ENCODE data around the gene CDON. TPM values are rescaled to one million over a fixed set of nuclear protein-coding genes. Genes with fewer than 3 reads are reported as not detected.
"Not testable (repeated sequence)": the region's sequence is repeated elsewhere in the genome, so short reads cannot be mapped to it uniquely, and the experiment has no call there.

Gene CDON
- total RNA-seq, 1 experiment from 2014 or later, result 10.1 TPM

- Histone ChIP-seq H3K27me3 (ENCODE audit: low read length) (peaks cover 23% of the 10 kb centered on the region), H3K9me2 (replicated peaks; ENCODE audit: low read length) (no peaks in the 10 kb centered on the region), H3K36me3 (ENCODE audit: low read depth, low read length) (no peaks in the 10 kb centered on the region), H3K4me3 (ENCODE audit: low read length) (no peak overlapping the region), H3K79me2 (ENCODE audit: low read length) (no peaks in the 10 kb centered on the region), H2AFZ (ENCODE audit: low read length) (no peak overlapping the region), H3K27ac (ENCODE audit: low read length) (no peak overlapping the region), H3K9ac (ENCODE audit: low read length) (no peak overlapping the region), H3F3A (ENCODE audit: low read length, unreplicated experiment) (no peaks in the 10 kb centered on the region), H3K4me2 (ENCODE audit: low read length) (no peak overlapping the region), H3K4me1 (ENCODE audit: insufficient read depth, low read length) (no peaks in the 10 kb centered on the region), H4K20me1 (ENCODE audit: low read length) (no peaks in the 10 kb centered on the region), H3K9me3 (ENCODE audit: low read length) (no peaks in the 10 kb centered on the region)
- ATAC-seq (peak; percentile 48), DNase-seq (no peak)
- no peak for TF ChIP-seq EZH2 (IDR thresholded peaks at IDR 0.05; ENCODE audit: low read length, unreplicated experiment)
- TF ChIP-seq CTCF (conservative IDR thresholded peaks at IDR 0.05; ENCODE audit: low read depth, low read length), result peak; percentile 52
- TF ChIP-seq EZH2phosphoT487 (IDR thresholded peaks at IDR 0.05; ENCODE audit: borderline replicate concordance, low read length), result no peak
- no TSS peak for BruUV-seq (replicated peaks)
- intact Hi-C loops (cut with micrococcal nuclease), result no loop called here
- CTCF ChIA-PET, result interaction anchor here (1.0 to 1.1 kb wide), 3 partner anchors 143 to 276 kb away, joined by 3 read pairs; no protein-coding TSS in a partner anchor
- POLR2A ChIA-PET (ENCODE audit: unreplicated experiment), result interaction anchor here (0.6 kb wide), 1 partner anchor 15 kb away, joined by 3 read pairs; the partner anchor contains the start of gene PUS3
Observed at GRCh38 chr11:125918140-125918840, 144.4 kb downstream of the CDON start.

GRCh38 chr11:125916683-125917347, 145.9 kb downstream of the CDON start:
- no peaks in the 10 kb centered on the region for H3K36me3 ChIP-seq (ENCODE audit: low read depth, low read length)
- H2AFZ ChIP-seq (ENCODE audit: low read length), result no peak overlapping the region
- H3K79me2 ChIP-seq (ENCODE audit: low read length), result no peaks in the 10 kb centered on the region
- H3K4me3 ChIP-seq (ENCODE audit: low read length), result no peak overlapping the region
- no peaks in the 10 kb centered on the region for H4K20me1 ChIP-seq (ENCODE audit: low read length)
- no peaks in the 10 kb centered on the region for H3K9me3 ChIP-seq (ENCODE audit: low read length)
- H3K4me2 ChIP-seq (ENCODE audit: low read length), result no peak overlapping the region
- TF ChIP-seq EZH2phosphoT487 (IDR thresholded peaks at IDR 0.05; ENCODE audit: borderline replicate concordance, low read length) (no peak), CTCF (conservative IDR thresholded peaks at IDR 0.05; ENCODE audit: low read depth, low read length) (no peak), EZH2 (IDR thresholded peaks at IDR 0.05; ENCODE audit: low read length, unreplicated experiment) (no peak)
- CTCF ChIA-PET, result interaction anchor here (1.1 kb wide), 1 partner anchor 197 kb away, joined by 3 read pairs; no protein-coding TSS in a partner anchor
- no peak for ATAC-seq
- H3K27me3 ChIP-seq (ENCODE audit: low read length), result peaks cover 23% of the 10 kb centered on the region
- BruUV-seq (replicated peaks), result no TSS peak
- POLR2A ChIA-PET (ENCODE audit: unreplicated experiment), result no interaction called here
- intact Hi-C loops (cut with micrococcal nuclease), result no loop called here
- H3K9ac ChIP-seq (ENCODE audit: low read length), result no peak overlapping the region
- H3F3A ChIP-seq (ENCODE audit: low read length, unreplicated experiment), result no peaks in the 10 kb centered on the region
- no peaks in the 10 kb centered on the region for H3K4me1 ChIP-seq (ENCODE audit: insufficient read depth, low read length)
- DNase-seq, result peak; percentile 11
- no peak overlapping the region for H3K27ac ChIP-seq (ENCODE audit: low read length)
- H3K9me2 ChIP-seq (replicated peaks; ENCODE audit: low read length), result no peaks in the 10 kb centered on the region

GRCh38 chr11:125914601-125915000, 148.1 kb downstream of the CDON start:
- H3K9ac ChIP-seq (ENCODE audit: low read length); DNase-seq; H3K27ac ChIP-seq (ENCODE audit: low read length); H3K79me2 ChIP-seq (ENCODE audit: low read length); H3F3A ChIP-seq (ENCODE audit: low read length, unreplicated experiment); H3K4me2 ChIP-seq (ENCODE audit: low read length); BruUV-seq (replicated peaks); H3K9me3 ChIP-seq (ENCODE audit: low read length); H3K36me3 ChIP-seq (ENCODE audit: low read depth, low read length); POLR2A ChIA-PET (ENCODE audit: unreplicated experiment); H3K4me1 ChIP-seq (ENCODE audit: insufficient read depth, low read length); H4K20me1 ChIP-seq (ENCODE audit: low read length); H2AFZ ChIP-seq (ENCODE audit: low read length); H3K9me2 ChIP-seq (replicated peaks; ENCODE audit: low read length); CTCF ChIA-PET; intact Hi-C loops (cut with micrococcal nuclease); ATAC-seq; H3K4me3 ChIP-seq (ENCODE audit: low read length): not testable (repeated sequence)
- H3K27me3 ChIP-seq (ENCODE audit: low read length), result peaks cover 35% of the 10 kb centered on the region
